Astrocyte (in vitro differentiated cells and primary cell): Measurements from ENCODE around the gene TSC22D1. TPM values are rescaled to one million over a fixed set of nuclear protein-coding genes. Genes with fewer than 3 reads are reported as not detected.

Experiments
- DNase-seq: peaks from one replicate; pipeline ENCODE4 v3.0.0-alpha.2; 2010; ENCODE audit warnings: low read depth
- FAIRE-seq: peaks from 2 replicates; lab custom pipeline; 2011; peaks lifted over from hg19 to GRCh38; lab: Jason Lieb, UNC
- H2AFZ ChIP-seq: 2 replicates; pipeline ENCODE4 v1.6.0; 2012; ENCODE audit warnings: low read depth, low read length, inconsistent platforms
- H3K27ac ChIP-seq: 2 replicates; pipeline ENCODE4 v1.5.1; 2011; ENCODE audit warnings: low read depth, low read length, inconsistent platforms
- H3K27me3 ChIP-seq: 2 replicates; pipeline ENCODE4 v1.6.0; 2011; ENCODE audit warnings: low read length, inconsistent platforms; ENCODE audit not compliant: insufficient read depth
- H3K36me3 ChIP-seq: 2 replicates; pipeline ENCODE4 v1.5.1; 2011; ENCODE audit warnings: low read length, inconsistent platforms; ENCODE audit not compliant: insufficient read depth
- H3K4me1 ChIP-seq: 2 replicates; pipeline ENCODE4 v1.5.1; 2011; ENCODE audit warnings: low read length, inconsistent platforms; ENCODE audit not compliant: insufficient read depth
- H3K4me2 ChIP-seq: 2 replicates; pipeline ENCODE4 v1.6.0; 2012; ENCODE audit warnings: low read length, inconsistent platforms
- H3K4me3 ChIP-seq: 2 replicates; pipeline ENCODE4 v1.5.1; 2011; ENCODE audit warnings: low read depth, mild to moderate bottlenecking, low read length, inconsistent platforms; ENCODE audit not compliant: insufficient read depth
- H3K79me2 ChIP-seq: 2 replicates; pipeline ENCODE4 v1.6.0; 2012; ENCODE audit warnings: mild to moderate bottlenecking, low read length, inconsistent platforms; ENCODE audit not compliant: insufficient read depth
- H3K9ac ChIP-seq: 2 replicates; pipeline ENCODE4 v1.6.0; 2012; ENCODE audit warnings: mild to moderate bottlenecking, low read length, inconsistent platforms
- H3K9me3 ChIP-seq: 2 replicates; pipeline ENCODE4 v1.5.1; 2012; ENCODE audit warnings: low read depth, mild to moderate bottlenecking, low read length, inconsistent platforms; ENCODE audit not compliant: insufficient read depth
- H4K20me1 ChIP-seq: 2 replicates; pipeline ENCODE4 v1.6.0; 2012; ENCODE audit warnings: low read length, inconsistent platforms; ENCODE audit not compliant: insufficient read depth
- H3K27ac Mint-ChIP-seq: one replicate; pipeline ENCODE4 v1.8.0; 2021; ENCODE audit warnings: mild to moderate bottlenecking, mixed read lengths; ENCODE audit not compliant: unreplicated experiment
- H3K27me3 Mint-ChIP-seq: one replicate; pipeline ENCODE4 v1.8.0; 2021; ENCODE audit warnings: low read depth, mixed read lengths; ENCODE audit not compliant: unreplicated experiment
- H3K36me3 Mint-ChIP-seq: one replicate; pipeline ENCODE4 v1.8.0; 2021; ENCODE audit warnings: low read depth, mixed read lengths; ENCODE audit not compliant: unreplicated experiment
- H3K4me1 Mint-ChIP-seq: one replicate; pipeline ENCODE4 v1.8.0; 2021; ENCODE audit warnings: low read depth, mixed read lengths; ENCODE audit not compliant: unreplicated experiment
- H3K4me3 Mint-ChIP-seq: one replicate; pipeline ENCODE4 v1.8.0; 2021; ENCODE audit warnings: mild to moderate bottlenecking, moderate library complexity, mixed read lengths; ENCODE audit not compliant: unreplicated experiment
- H3K9me3 Mint-ChIP-seq: one replicate; pipeline ENCODE4 v1.8.0; 2021; ENCODE audit warnings: mild to moderate bottlenecking, mixed read lengths; ENCODE audit not compliant: unreplicated experiment
- CTCF ChIP-seq: IDR thresholded peaks from 2 replicates; pipeline ENCODE4 v1.5.1; 2011; ENCODE audit warnings: low read depth, mild to moderate bottlenecking, inconsistent platforms, low read length, moderate library complexity; ENCODE audit not compliant: insufficient read depth
- EZH2 ChIP-seq: IDR thresholded peaks from 2 replicates; pipeline ENCODE4 v1.6.1; 2012; ENCODE audit warnings: mild to moderate bottlenecking, low read length, inconsistent platforms; ENCODE audit not compliant: insufficient read depth
- total RNA-seq: library from RNA; stranded (reverse); gene quantifications from 2 replicates; pipeline ENCODE4 v1.2.1, GENCODE V29; 2021

Gene TSC22D1
- total RNA-seq, 1 donor from 2014 or later, result 96.2 TPM

- Histone ChIP-seq H3K9ac (no peak overlapping the region), H3K36me3 (no peaks in the 10 kb centered on the region), H3K27ac (no peak overlapping the region), H3K9me3 (no peaks in the 10 kb centered on the region), H3K79me2 (no peaks in the 10 kb centered on the region), H3K4me1 (no peaks in the 10 kb centered on the region), H3K4me3 (no peak overlapping the region), H4K20me1 (no peaks in the 10 kb centered on the region), H3K27me3 (no peaks in the 10 kb centered on the region), H3K4me2 (no peak overlapping the region), H2AFZ (no peak overlapping the region)
- H3K27ac Mint-ChIP-seq, result no peak overlapping the region
- H3K4me1 Mint-ChIP-seq, result peaks cover 12% of the 10 kb centered on the region
- H3K9me3 Mint-ChIP-seq, result no peaks in the 10 kb centered on the region
- DNase-seq (no peak), FAIRE-seq (no peak)
- no peak overlapping the region for H3K4me3 Mint-ChIP-seq
- no peaks in the 10 kb centered on the region for H3K27me3 Mint-ChIP-seq
- no peak for TF ChIP-seq EZH2
- TF ChIP-seq CTCF, result no peak
- H3K36me3 Mint-ChIP-seq, result no peaks in the 10 kb centered on the region
Measured at GRCh38 chr13:44617648-44618047, 41.5 kb upstream of the TSC22D1 start.

GRCh38 chr13:44609137-44609536 is 33.0 kb upstream of the TSC22D1 start:
- Histone ChIP-seq H3K36me3 (no peaks in the 10 kb centered on the region), H3K9ac (no peak overlapping the region), H3K27me3 (no peaks in the 10 kb centered on the region), H2AFZ (no peak overlapping the region), H3K9me3 (no peaks in the 10 kb centered on the region), H3K4me3 (no peak overlapping the region), H3K79me2 (no peaks in the 10 kb centered on the region), H3K4me1 (no peaks in the 10 kb centered on the region), H4K20me1 (no peaks in the 10 kb centered on the region), H3K27ac (no peak overlapping the region), H3K4me2 (no peak overlapping the region)
- peaks cover 2% of the 10 kb centered on the region for H3K36me3 Mint-ChIP-seq
- TF ChIP-seq EZH2 (no peak), CTCF (no peak)
- DNase-seq (no peak), FAIRE-seq (no peak)
- H3K27ac Mint-ChIP-seq, result no peak overlapping the region
- no peaks in the 10 kb centered on the region for H3K4me1 Mint-ChIP-seq
- H3K4me3 Mint-ChIP-seq, result no peak overlapping the region
- peaks cover 4% of the 10 kb centered on the region for H3K9me3 Mint-ChIP-seq
- H3K27me3 Mint-ChIP-seq, result no peaks in the 10 kb centered on the region

GRCh38 chr13:44605721-44606120 is 29.6 kb upstream of the TSC22D1 start:
- Histone ChIP-seq H2AFZ (no peak overlapping the region), H4K20me1 (no peaks in the 10 kb centered on the region), H3K4me1 (no peaks in the 10 kb centered on the region), H3K9me3 (no peaks in the 10 kb centered on the region), H3K79me2 (no peaks in the 10 kb centered on the region), H3K36me3 (no peaks in the 10 kb centered on the region), H3K9ac (no peak overlapping the region), H3K4me2 (no peak overlapping the region), H3K4me3 (no peak overlapping the region), H3K27ac (no peak overlapping the region), H3K27me3 (no peaks in the 10 kb centered on the region)
- H3K36me3 Mint-ChIP-seq, result peaks cover 2% of the 10 kb centered on the region
- H3K4me1 Mint-ChIP-seq, result no peaks in the 10 kb centered on the region
- no peaks in the 10 kb centered on the region for H3K27me3 Mint-ChIP-seq
- no peak overlapping the region for H3K27ac Mint-ChIP-seq
- TF ChIP-seq CTCF (no peak), EZH2 (no peak)
- H3K4me3 Mint-ChIP-seq, result no peak overlapping the region
- FAIRE-seq (no peak), DNase-seq (no peak)
- H3K9me3 Mint-ChIP-seq, result peaks cover 4% of the 10 kb centered on the region
